IgD-negative memory B cell (primary cell): ENCODE results near the gene CAPN9. TPM values are rescaled to one million over a fixed set of nuclear protein-coding genes. Genes with fewer than 3 reads are reported as not detected.

Experiments
- H3K27ac Mint-ChIP-seq, 3 donors: one replicate each; pipeline ENCODE4 v1.8.0; 2020 to 2022; ENCODE audit warnings: mild to moderate bottlenecking in 3 of 3, mixed read lengths in 3 of 3, moderate library complexity in 1 of 3
- H3K27me3 Mint-ChIP-seq: one replicate; pipeline ENCODE4 v1.8.0; 2021; ENCODE audit warnings: mixed read lengths
- H3K36me3 Mint-ChIP-seq: one replicate; pipeline ENCODE4 v1.8.0; 2020; ENCODE audit warnings: mild to moderate bottlenecking, mixed read lengths
- H3K4me1 Mint-ChIP-seq, 3 donors: one replicate each; pipeline ENCODE4 v1.8.0; 2020 to 2022; ENCODE audit warnings: mixed read lengths in 3 of 3, mild to moderate bottlenecking in 1 of 3
- H3K4me3 Mint-ChIP-seq, 4 donors: one replicate each; pipeline ENCODE4 v1.8.0; 2020 to 2022; ENCODE audit warnings: mild to moderate bottlenecking in 4 of 4, mixed read lengths in 4 of 4, moderate library complexity in 3 of 4
- H3K9me3 Mint-ChIP-seq, 3 donors: one replicate each; pipeline ENCODE4 v1.8.0; 2020 to 2021; ENCODE audit warnings: mixed read lengths in 3 of 3, mild to moderate bottlenecking in 1 of 3
- polyA plus RNA-seq: library from polyadenylated mRNA; unstranded; fragments of 300-500 nt; fragmentation: Illumina TruSeq; gene quantifications from one replicate; pipeline ENCODE4 v1.2.3, GENCODE V29; 2021

Gene CAPN9
- polyA plus RNA-seq, 1 donor from 2014 or later: not detected

GRCh38 chr1:230786385-230786753, 39.2 kb downstream of the CAPN9 start:
- Mint-ChIP-seq H3K27ac (no peak overlapping the region), H3K27me3 (peaks cover 4% of the 10 kb centered on the region), H3K4me3 (no peak overlapping the region), H3K4me1 (no peaks in the 10 kb centered on the region), H3K9me3 (no peaks in the 10 kb centered on the region), H3K36me3 (no peaks in the 10 kb centered on the region)

- Mint-ChIP-seq H3K9me3 (no peaks in the 10 kb centered on the region), H3K36me3 (no peaks in the 10 kb centered on the region), H3K4me1 (no peaks in the 10 kb centered on the region), H3K27me3 (peaks cover 4% of the 10 kb centered on the region), H3K4me3 (no peak overlapping the region), H3K27ac (no peak overlapping the region)
Observed at GRCh38 chr1:230787471-230787870, 40.3 kb downstream of the CAPN9 start.

- Mint-ChIP-seq H3K27me3 (peaks cover 4% of the 10 kb centered on the region), H3K4me3 (no peak overlapping the region), H3K36me3 (no peaks in the 10 kb centered on the region)
Observed at GRCh38 chr1:230788561-230789275, 41.5 kb downstream of the CAPN9 start.

GRCh38 chr1:230790026-230790425, 42.8 kb downstream of the CAPN9 start:
- peaks cover 4% of the 10 kb centered on the region for H3K27me3 Mint-ChIP-seq
- no peaks in the 10 kb centered on the region for H3K36me3 Mint-ChIP-seq
- H3K4me1 Mint-ChIP-seq: no peaks in the 10 kb centered on the region
- H3K9me3 Mint-ChIP-seq: no peaks in the 10 kb centered on the region
- H3K27ac Mint-ChIP-seq: no peak overlapping the region
- no peak overlapping the region for H3K4me3 Mint-ChIP-seq

More at GRCh38 chr1:230788561-230789275, 41.5 kb downstream of the CAPN9 start:
- H3K4me1 Mint-ChIP-seq: no peaks in the 10 kb centered on the region
- H3K27ac Mint-ChIP-seq: no peak overlapping the region
- no peaks in the 10 kb centered on the region for H3K9me3 Mint-ChIP-seq

- Mint-ChIP-seq H3K4me3 (no peak overlapping the region), H3K27ac (no peak overlapping the region), H3K9me3 (no peaks in the 10 kb centered on the region), H3K4me1 (no peaks in the 10 kb centered on the region), H3K36me3 (no peaks in the 10 kb centered on the region), H3K27me3 (peaks cover 4% of the 10 kb centered on the region)
Observed at GRCh38 chr1:230791986-230792564, 44.9 kb downstream of the CAPN9 start.

- Mint-ChIP-seq H3K4me3 (no peak overlapping the region), H3K27ac (peak overlapping the region in 1 of 3 donors; percentile 31), H3K4me1 (no peaks in the 10 kb centered on the region), H3K9me3 (no peaks in the 10 kb centered on the region), H3K27me3 (peaks cover 4% of the 10 kb centered on the region), H3K36me3 (no peaks in the 10 kb centered on the region)
Observed at GRCh38 chr1:230792691-230793462, 45.7 kb downstream of the CAPN9 start.

GRCh38 chr1:230793463-230793745, 46.2 kb downstream of the CAPN9 start:
- Mint-ChIP-seq H3K27ac (no peak overlapping the region), H3K27me3 (peaks cover 3% of the 10 kb centered on the region), H3K36me3 (no peaks in the 10 kb centered on the region), H3K9me3 (no peaks in the 10 kb centered on the region), H3K4me3 (no peak overlapping the region), H3K4me1 (no peaks in the 10 kb centered on the region)

GRCh38 chr1:230794431-230794830, 47.2 kb downstream of the CAPN9 start:
- Mint-ChIP-seq H3K27ac (no peak overlapping the region), H3K4me1 (no peaks in the 10 kb centered on the region), H3K9me3 (no peaks in the 10 kb centered on the region), H3K36me3 (no peaks in the 10 kb centered on the region), H3K4me3 (no peak overlapping the region), H3K27me3 (peaks cover 3% of the 10 kb centered on the region)

GRCh38 chr1:230794871-230795605, 47.9 kb downstream of the CAPN9 start:
- no peak overlapping the region for H3K4me3 Mint-ChIP-seq
- H3K27ac Mint-ChIP-seq: no peak overlapping the region
- no peaks in the 10 kb centered on the region for H3K9me3 Mint-ChIP-seq
- H3K36me3 Mint-ChIP-seq: no peaks in the 10 kb centered on the region
- H3K4me1 Mint-ChIP-seq: no peaks in the 10 kb centered on the region
- peaks cover 3% of the 10 kb centered on the region for H3K27me3 Mint-ChIP-seq

GRCh38 chr1:230796626-230797025, 49.4 kb downstream of the CAPN9 start:
- no peak overlapping the region for H3K27ac Mint-ChIP-seq
- H3K9me3 Mint-ChIP-seq: no peaks in the 10 kb centered on the region
- H3K27me3 Mint-ChIP-seq: no peaks in the 10 kb centered on the region
- H3K4me1 Mint-ChIP-seq: no peaks in the 10 kb centered on the region
- H3K4me3 Mint-ChIP-seq: no peak overlapping the region
- H3K36me3 Mint-ChIP-seq: no peaks in the 10 kb centered on the region

GRCh38 chr1:230797376-230797920, 50.3 kb downstream of the CAPN9 start:
- peak overlapping the region in 1 of 3 donors; percentile 25 for H3K27ac Mint-ChIP-seq
- no peak overlapping the region for H3K4me3 Mint-ChIP-seq
- H3K27me3 Mint-ChIP-seq: no peaks in the 10 kb centered on the region
- H3K4me1 Mint-ChIP-seq: no peaks in the 10 kb centered on the region
- peaks cover 0 to 2% (median 0%) of the 10 kb centered on the region in 3 donors for H3K9me3 Mint-ChIP-seq
- H3K36me3 Mint-ChIP-seq: no peaks in the 10 kb centered on the region

GRCh38 chr1:230797942-230798365, 50.8 kb downstream of the CAPN9 start:
- Mint-ChIP-seq H3K27me3 (no peaks in the 10 kb centered on the region), H3K27ac (no peak overlapping the region), H3K4me1 (no peaks in the 10 kb centered on the region), H3K9me3 (peaks cover 0 to 2% (median 0%) of the 10 kb centered on the region in 3 donors), H3K36me3 (no peaks in the 10 kb centered on the region), H3K4me3 (no peak overlapping the region)

GRCh38 chr1:230798491-230798890, 51.3 kb downstream of the CAPN9 start:
- H3K27me3 Mint-ChIP-seq: no peaks in the 10 kb centered on the region
- H3K36me3 Mint-ChIP-seq: no peaks in the 10 kb centered on the region

GRCh38 chr1:230800891-230801840, 54.0 kb downstream of the CAPN9 start:
- H3K4me1 Mint-ChIP-seq: peaks cover 0 to 1% (median 0%) of the 10 kb centered on the region in 3 donors
- peaks cover 0 to 2% (median 0%) of the 10 kb centered on the region in 3 donors for H3K9me3 Mint-ChIP-seq
- H3K4me3 Mint-ChIP-seq: no peak overlapping the region
- no peaks in the 10 kb centered on the region for H3K27me3 Mint-ChIP-seq
- no peak overlapping the region for H3K27ac Mint-ChIP-seq
- no peaks in the 10 kb centered on the region for H3K36me3 Mint-ChIP-seq

More at GRCh38 chr1:230798491-230798890, 51.3 kb downstream of the CAPN9 start:
- peaks cover 0 to 2% (median 0%) of the 10 kb centered on the region in 3 donors for H3K9me3 Mint-ChIP-seq
- H3K27ac Mint-ChIP-seq: no peak overlapping the region
- no peak overlapping the region for H3K4me3 Mint-ChIP-seq
- H3K4me1 Mint-ChIP-seq: no peaks in the 10 kb centered on the region
